H1 (cell line): ENCODE measurements around the gene PTPRT. TPM values are rescaled to one million over a fixed set of nuclear protein-coding genes. Genes with fewer than 3 reads are reported as not detected.

Experiments used
- CBX8 ChIP-seq: fragments of 300-800, 300-1000 bp; sonication (generic); IDR thresholded peaks from 2 replicates; pipeline ENCODE4 v1.7.1; 2016; ENCODE audit warnings: low read depth, low read length, borderline replicate concordance
- HDAC6 ChIP-seq: IDR thresholded peaks from one replicate; pipeline ENCODE4 v1.7.1; 2012; ENCODE audit warnings: low read depth, mild to moderate bottlenecking, inconsistent platforms, low read length, moderate library complexity
- POLR2AphosphoS5 ChIP-seq: IDR thresholded peaks from 2 replicates; pipeline ENCODE4 v1.6.1; 2011; ENCODE audit warnings: low read depth, low read length
- polyA plus RNA-seq, 7 experiments: library from polyadenylated mRNA; depleted of rRNA in 3 of 7; stranded (reverse) in 5 of 7; unstranded in 2 of 7; fragments of >200 nt in 5 of 7; fragments of 200-250 nt in 2 of 7; gene quantifications; 1 replicate in 5 of 7; 2 replicates in 1 of 7; 4 replicates in 1 of 7; pipeline versions ENCODE4 v1.2.1 to v1.2.3, GENCODE V29; 2011 to 2013; ENCODE audit warnings: missing spikeins in 2 of 7, mixed read lengths in 2 of 7
- total RNA-seq: library from RNA; stranded (reverse); fragmentation: NEBNext Ultra II Directional; extraction: Animal tissue kit (Norgen Biotek cat#: 25700); gene quantifications from 2 replicates; pipeline ENCODE4 v1.2.1, GENCODE V29; 2021

The PTPRT gene
- total and polyA plus RNA-seq, 2 of the 8 experiments (the other 6 are each of a cell fraction or from before 2014, with no cell fraction given) = 0.33 to 1.8 TPM

- TF ChIP-seq CBX8 (no peak), POLR2AphosphoS5 (no peak), HDAC6 (no peak)
These were observed 797.3 kb downstream of the PTPRT start (continued) for GRCh38 chr20:42392442-42392841.
